HUES48 (cell line): ENCODE measurements around the gene FGF5.

Experiments
- H3K27ac ChIP-seq: one replicate; pipeline ENCODE4 v1.7.0; 2013; ENCODE audit warnings: low read depth, low read length, inconsistent platforms
- H3K27me3 ChIP-seq: 2 replicates; pipeline ENCODE4 v1.6.1; 2013; ENCODE audit warnings: mild to moderate bottlenecking, low read length; ENCODE audit not compliant: control insufficient read depth, insufficient read depth
- H3K36me3 ChIP-seq: 2 replicates; pipeline ENCODE4 v1.6.1; 2013; ENCODE audit warnings: low read length; ENCODE audit not compliant: control insufficient read depth, insufficient read depth
- H3K4me1 ChIP-seq: 2 replicates; pipeline ENCODE4 v1.6.1; 2013; ENCODE audit warnings: mild to moderate bottlenecking, low read length; ENCODE audit not compliant: control insufficient read depth, insufficient read depth
- H3K4me3 ChIP-seq: 2 replicates; pipeline ENCODE4 v1.5.1; 2013; ENCODE audit warnings: mild to moderate bottlenecking, low read depth, low read length
- H3K9ac ChIP-seq: 2 replicates; pipeline ENCODE4 v1.6.1; 2013; ENCODE audit warnings: mild to moderate bottlenecking, low read depth, low read length, moderate library complexity
- H3K9me3 ChIP-seq: 2 replicates; pipeline ENCODE4 v1.6.1; 2013; ENCODE audit warnings: low read length; ENCODE audit not compliant: control insufficient read depth, insufficient read depth

The FGF5 gene, protein sequence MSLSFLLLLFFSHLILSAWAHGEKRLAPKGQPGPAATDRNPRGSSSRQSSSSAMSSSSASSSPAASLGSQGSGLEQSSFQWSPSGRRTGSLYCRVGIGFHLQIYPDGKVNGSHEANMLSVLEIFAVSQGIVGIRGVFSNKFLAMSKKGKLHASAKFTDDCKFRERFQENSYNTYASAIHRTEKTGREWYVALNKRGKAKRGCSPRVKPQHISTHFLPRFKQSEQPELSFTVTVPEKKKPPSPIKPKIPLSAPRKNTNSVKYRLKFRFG

DNA sequence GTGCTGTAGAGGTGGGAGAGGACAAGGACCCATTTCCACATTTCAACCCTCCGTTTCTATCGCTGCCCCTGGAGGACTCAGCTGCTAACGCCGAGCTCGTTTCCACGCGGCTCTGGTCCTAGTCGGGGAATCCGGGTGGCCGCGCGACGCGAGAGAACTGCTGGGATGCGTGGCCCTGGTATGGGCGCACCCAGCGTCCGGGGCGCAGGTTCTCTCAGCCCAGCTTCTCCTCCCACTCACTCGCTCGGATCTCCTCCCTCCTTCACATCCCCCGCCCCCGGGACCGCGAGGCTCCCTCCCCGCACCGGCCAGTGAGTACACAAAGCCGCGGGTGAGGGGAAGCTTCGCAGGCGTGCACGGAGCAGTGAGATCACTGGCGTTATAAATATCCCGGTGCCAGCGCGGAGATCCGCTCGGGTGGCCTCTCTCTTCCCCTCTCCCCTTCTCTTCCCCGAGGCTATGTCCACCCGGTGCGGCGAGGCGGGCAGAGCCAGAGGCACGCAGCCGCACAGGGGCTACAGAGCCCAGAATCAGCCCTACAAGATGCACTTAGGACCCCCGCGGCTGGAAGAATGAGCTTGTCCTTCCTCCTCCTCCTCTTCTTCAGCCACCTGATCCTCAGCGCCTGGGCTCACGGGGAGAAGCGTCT, at the start of gene FGF5:
TSS of gene FGF5 (plus strand) at position 412 of the 649 bp plus-strand sequence. CDS start at position 573, 161 bp downstream.
- Histone ChIP-seq H3K9me3 (no peaks in the 10 kb centered on the region), H3K36me3 (no peaks in the 10 kb centered on the region), H3K27me3 (peaks cover 100% of the 10 kb centered on the region), H3K4me3 (peak within 1 kb of the TSS; percentile 51), H3K27ac (no peak within 1 kb of the TSS), H3K4me1 (peaks cover 25% of the 10 kb centered on the region), H3K9ac (no peak within 1 kb of the TSS)

DNA sequence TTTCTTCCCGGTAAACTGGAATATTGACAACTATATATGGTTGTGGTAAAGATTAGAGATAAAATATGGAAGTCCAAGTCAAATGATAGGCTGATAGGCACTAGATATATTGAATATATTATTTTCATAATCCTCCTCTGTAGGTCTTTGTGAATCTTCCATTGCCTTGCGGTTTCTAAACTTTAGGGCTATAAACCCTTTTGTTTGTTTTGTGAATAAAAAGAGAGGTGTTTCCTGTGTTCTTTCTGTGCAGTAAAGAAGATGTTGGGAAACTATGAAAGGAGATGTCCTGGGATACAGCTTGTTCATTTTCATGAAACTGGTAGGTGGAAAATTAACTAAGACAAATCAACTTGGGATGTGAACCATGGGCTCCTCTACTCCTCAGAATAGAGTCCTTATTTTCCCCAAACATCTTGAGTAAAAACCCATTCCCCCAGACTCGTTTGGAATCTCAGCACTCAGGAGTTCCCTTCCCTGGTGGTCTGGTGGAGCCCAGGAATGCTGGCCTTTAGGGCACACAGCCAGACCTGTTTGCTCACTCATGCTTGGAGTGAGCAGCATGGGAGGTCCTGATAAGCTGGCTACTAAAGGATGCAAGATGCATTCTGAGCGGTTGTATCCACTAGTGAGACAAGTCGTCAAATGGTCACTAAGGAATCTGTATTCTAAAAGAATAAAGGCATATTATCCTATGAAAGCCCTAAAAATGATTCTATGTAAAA, 47.0 kb upstream of the FGF5 start:
- no peak overlapping the region for H3K4me3 ChIP-seq

DNA sequence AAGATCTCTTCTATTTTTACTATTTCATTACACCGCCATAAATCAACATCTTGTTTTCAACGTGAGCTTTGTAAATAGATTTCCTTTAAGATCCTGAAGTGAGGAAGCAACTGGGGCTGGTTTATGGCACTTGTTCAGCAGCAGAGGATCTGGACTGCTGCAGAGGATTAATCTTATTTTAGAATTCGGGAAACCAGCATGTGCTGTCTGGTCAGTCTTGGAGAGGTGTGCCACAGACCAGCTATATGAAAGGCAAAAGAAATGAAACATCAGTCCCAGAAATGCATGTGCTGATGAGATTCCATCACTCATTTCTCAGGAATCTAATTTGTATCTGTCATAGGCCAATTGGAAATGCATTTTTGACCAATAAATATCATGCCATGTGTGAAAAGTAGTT, 45.8 kb upstream of the FGF5 start:
- Histone ChIP-seq H3K36me3 (no peaks in the 10 kb centered on the region), H3K9me3 (no peaks in the 10 kb centered on the region), H3K9ac (no peak overlapping the region), H3K4me3 (no peak overlapping the region), H3K4me1 (no peaks in the 10 kb centered on the region), H3K27me3 (peaks cover 21% of the 10 kb centered on the region), H3K27ac (no peak overlapping the region)

More for the DNA sequence above, 47.0 kb upstream of the FGF5 start:
- Histone ChIP-seq H3K27me3 (peaks cover 30% of the 10 kb centered on the region), H3K9ac (no peak overlapping the region), H3K27ac (no peak overlapping the region), H3K36me3 (no peaks in the 10 kb centered on the region), H3K9me3 (no peaks in the 10 kb centered on the region), H3K4me1 (no peaks in the 10 kb centered on the region)

DNA sequence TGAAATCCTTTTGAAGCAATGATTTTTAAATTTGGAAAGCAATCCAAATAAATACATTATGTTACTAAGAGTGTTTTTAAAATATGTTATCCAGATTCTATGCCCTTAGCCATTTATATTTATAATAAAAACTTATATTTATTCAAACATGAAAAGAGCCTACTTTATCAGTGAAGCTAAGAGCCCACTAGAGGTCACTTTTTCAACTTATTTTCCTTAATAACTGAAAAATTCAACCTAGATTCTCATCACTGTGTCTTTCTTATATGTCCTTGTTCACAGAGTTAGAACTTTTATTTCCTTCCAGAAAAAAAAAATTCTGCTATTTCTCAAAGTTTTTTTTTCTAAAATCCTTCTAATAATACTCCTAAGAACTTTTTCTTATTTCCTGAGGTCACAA, 45.3 kb upstream of the FGF5 start:
- H3K9me3 ChIP-seq = no peaks in the 10 kb centered on the region
- no peak overlapping the region for H3K9ac ChIP-seq
- H3K27ac ChIP-seq = no peak overlapping the region
- peaks cover 18% of the 10 kb centered on the region for H3K27me3 ChIP-seq
- no peaks in the 10 kb centered on the region for H3K4me1 ChIP-seq
- H3K36me3 ChIP-seq = no peaks in the 10 kb centered on the region
- H3K4me3 ChIP-seq = no peak overlapping the region

DNA sequence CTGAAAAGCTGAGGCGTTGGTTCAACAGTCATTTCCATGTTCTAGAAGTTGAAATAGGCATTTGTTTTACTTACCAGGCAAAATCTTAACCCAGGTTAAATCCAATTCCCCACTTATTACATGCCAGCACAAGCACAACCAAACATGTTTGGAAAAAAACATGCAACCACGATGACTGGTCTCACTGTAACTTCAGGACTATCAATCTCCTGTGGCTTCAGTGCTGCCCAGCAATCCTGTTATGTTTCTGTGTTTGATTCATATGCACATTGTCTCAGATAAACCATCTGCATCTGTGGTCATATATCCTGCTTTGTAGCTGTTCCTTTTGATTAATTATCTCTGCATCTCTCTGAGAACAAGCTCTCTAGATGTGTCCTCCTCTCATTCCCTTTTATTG, 40.9 kb upstream of the FGF5 start:
- Histone ChIP-seq H3K27ac (no peak overlapping the region), H3K36me3 (no peaks in the 10 kb centered on the region), H3K9ac (no peak overlapping the region)

DNA sequence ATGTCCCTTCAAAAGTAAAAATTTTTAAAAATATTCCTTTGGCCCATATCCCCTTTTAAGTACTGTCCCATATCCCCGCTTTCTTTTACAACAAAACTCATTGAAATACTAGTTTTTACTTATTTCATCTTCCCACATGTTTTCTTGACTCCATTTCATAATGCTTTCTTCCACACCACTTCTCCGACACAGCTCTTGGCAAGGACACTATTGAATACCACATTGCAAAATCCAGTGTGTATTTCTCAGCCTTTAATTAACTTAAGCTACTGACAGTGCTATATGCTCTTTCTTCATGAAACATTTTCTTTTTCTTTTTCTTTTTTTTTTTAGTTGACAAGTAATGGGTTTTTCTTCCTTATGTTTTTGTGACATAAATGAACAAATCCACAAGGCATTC, 40.4 kb upstream of the FGF5 start:
- H3K27ac ChIP-seq = no peak overlapping the region
- H3K4me1 ChIP-seq = no peaks in the 10 kb centered on the region
- H3K9me3 ChIP-seq = no peaks in the 10 kb centered on the region
- H3K36me3 ChIP-seq = no peaks in the 10 kb centered on the region
- no peak overlapping the region for H3K4me3 ChIP-seq
- no peak overlapping the region for H3K9ac ChIP-seq
- H3K27me3 ChIP-seq = no peaks in the 10 kb centered on the region

More for the DNA sequence above, 40.9 kb upstream of the FGF5 start:
- Histone ChIP-seq H3K4me3 (no peak overlapping the region), H3K9me3 (no peaks in the 10 kb centered on the region), H3K4me1 (no peaks in the 10 kb centered on the region), H3K27me3 (no peaks in the 10 kb centered on the region)

DNA sequence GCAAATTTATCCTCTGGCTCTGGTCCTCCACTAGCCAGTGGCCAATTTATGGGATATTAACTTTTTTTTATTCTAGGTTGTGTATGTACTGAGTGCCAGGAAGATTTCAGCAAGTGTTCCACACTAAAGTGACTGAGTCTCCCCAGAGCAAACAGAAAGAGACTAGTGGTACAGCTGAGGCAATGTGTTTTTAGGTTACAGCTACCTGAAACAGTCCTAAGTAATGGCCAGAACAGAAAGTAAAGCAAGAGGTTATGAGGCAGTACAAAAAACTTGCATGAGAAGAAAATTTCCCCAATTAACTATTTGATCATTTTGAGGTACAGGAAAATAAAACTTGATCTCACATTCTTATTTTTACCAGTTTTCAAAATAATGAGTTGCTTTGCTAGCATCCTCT, 38.0 kb upstream of the FGF5 start:
- H3K36me3 ChIP-seq = no peaks in the 10 kb centered on the region
- H3K4me3 ChIP-seq = no peak overlapping the region
- no peaks in the 10 kb centered on the region for H3K4me1 ChIP-seq
- no peak overlapping the region for H3K9ac ChIP-seq
- no peaks in the 10 kb centered on the region for H3K27me3 ChIP-seq
- H3K27ac ChIP-seq = no peak overlapping the region
- H3K9me3 ChIP-seq = no peaks in the 10 kb centered on the region

DNA sequence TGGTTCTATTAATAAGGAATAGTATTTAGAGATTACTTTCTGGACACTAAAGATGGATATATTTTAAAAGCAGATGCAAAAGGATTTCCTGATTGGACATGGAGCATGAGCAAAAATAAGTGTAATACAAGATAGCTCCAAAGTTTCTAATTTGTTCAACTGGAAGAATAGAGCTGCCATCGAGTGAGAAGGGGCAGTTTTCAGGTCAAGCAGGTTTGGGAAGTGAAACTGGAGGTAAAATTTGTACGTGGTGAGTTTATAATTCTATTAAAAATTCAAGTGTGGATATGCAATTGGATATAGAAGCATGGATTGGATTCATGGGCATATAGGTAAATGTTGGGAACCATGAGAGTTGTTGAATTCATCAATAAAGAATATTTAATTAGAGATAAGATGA, 37.3 kb upstream of the FGF5 start:
- Histone ChIP-seq H3K4me3 (no peak overlapping the region), H3K36me3 (no peaks in the 10 kb centered on the region), H3K27ac (no peak overlapping the region), H3K9ac (no peak overlapping the region), H3K4me1 (no peaks in the 10 kb centered on the region), H3K27me3 (no peaks in the 10 kb centered on the region), H3K9me3 (no peaks in the 10 kb centered on the region)

DNA sequence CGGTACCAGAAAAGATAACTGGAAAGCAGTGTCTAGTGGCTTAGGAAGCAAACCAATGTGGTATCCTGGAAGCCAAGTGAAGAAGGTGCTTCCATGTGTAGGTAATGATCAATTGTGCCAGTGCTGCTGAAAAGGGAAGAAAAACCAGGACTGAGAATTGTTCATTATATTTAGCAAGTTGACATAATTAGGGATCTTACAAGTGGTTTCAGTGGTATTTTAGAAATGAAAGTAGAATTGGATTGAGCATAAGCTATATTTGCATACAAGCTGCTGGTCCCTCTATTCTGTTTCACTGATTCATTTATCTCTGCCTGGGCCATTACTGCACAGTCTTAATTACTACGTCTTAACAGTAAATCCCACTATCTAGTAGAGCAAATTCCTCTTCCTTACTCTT, 36.9 kb upstream of the FGF5 start:
- no peaks in the 10 kb centered on the region for H3K9me3 ChIP-seq
- H3K9ac ChIP-seq = no peak overlapping the region
- H3K4me1 ChIP-seq = no peaks in the 10 kb centered on the region
- H3K27me3 ChIP-seq = no peaks in the 10 kb centered on the region
- no peaks in the 10 kb centered on the region for H3K36me3 ChIP-seq
- no peak overlapping the region for H3K27ac ChIP-seq
- no peak overlapping the region for H3K4me3 ChIP-seq

DNA sequence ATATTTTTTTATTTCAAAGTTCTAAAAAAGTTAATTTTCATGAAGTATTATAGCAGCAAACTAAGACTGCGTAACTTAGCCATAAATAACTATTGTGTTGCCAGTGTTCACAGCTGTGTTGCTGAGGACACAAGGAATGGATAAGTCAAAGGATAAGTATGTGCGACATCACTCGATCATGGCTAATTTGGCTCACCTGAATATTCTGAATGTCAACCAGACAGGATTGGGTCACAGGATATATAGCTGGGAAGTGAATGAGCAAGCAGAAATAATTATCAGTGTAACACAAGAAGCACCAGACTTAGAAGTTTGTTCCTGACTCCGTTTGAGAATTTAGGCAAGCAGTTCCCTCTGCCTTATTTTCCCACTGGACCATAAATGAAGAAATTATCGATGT, 35.3 kb upstream of the FGF5 start:
- Histone ChIP-seq H3K27me3 (no peaks in the 10 kb centered on the region), H3K9ac (no peak overlapping the region), H3K4me1 (no peaks in the 10 kb centered on the region), H3K4me3 (no peak overlapping the region), H3K9me3 (no peaks in the 10 kb centered on the region), H3K36me3 (no peaks in the 10 kb centered on the region), H3K27ac (no peak overlapping the region)

DNA sequence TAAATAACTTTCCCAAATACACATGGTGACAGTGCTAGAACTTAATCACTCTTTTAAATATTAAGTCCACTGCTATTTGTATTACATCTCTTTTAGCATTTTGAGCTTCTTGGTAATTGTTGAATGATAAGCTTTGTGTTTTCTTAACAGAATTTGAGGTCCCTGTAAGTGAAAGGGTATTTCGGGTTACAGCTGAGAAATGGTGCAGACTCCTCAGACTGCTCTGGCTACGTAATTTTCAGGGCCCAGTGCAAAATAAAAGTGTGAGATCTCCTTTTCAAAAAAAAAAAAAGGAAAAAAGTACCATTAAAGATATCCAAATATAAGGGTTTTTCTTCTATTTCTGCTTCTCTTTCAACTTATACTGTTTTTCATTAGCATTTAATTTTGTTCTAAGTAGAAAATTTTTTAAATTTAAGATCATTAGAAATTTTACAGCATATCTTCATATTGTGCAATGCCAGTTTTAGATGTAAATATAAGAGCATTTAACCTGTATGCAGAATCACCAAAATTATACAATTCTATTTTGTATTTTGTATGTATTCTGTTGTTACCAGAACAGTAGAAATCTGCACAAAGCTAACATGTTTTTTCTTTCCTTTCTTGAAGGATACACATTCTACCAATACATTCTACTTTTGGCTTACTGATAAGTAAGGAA, 33.6 kb upstream of the FGF5 start:
- Histone ChIP-seq H3K36me3 (no peaks in the 10 kb centered on the region), H3K27ac (no peak overlapping the region), H3K4me1 (no peaks in the 10 kb centered on the region), H3K27me3 (no peaks in the 10 kb centered on the region), H3K9me3 (no peaks in the 10 kb centered on the region), H3K9ac (no peak overlapping the region), H3K4me3 (no peak overlapping the region)
